Ovary (tissue), 3 donors: ENCODE data around the gene ZKSCAN5.
"Not testable (repeated sequence)": the region's sequence is repeated elsewhere in the genome, so short reads cannot be mapped to it uniquely, and the experiment has no call there.

ENCODE experiments used
- CTCF ChIP-seq, 3 donors: fragments of 450-650 bp in 2 of 3; fragments of 200-600 bp in 1 of 3; IDR thresholded peaks; one replicate each; pipeline versions ENCODE4 v1.5.1 to v1.8.0; 2016 to 2022; ENCODE audit warnings: antibody characterized with exemption in 3 of 3, mild to moderate bottlenecking in 1 of 3
- EP300 ChIP-seq: sonication (generic); formaldehyde crosslinking; IDR thresholded peaks from one replicate; pipeline ENCODE4 v1.6.1; 2017; ENCODE audit warnings: antibody characterized with exemption
- POLR2A ChIP-seq: fragments of 450-650 bp; IDR thresholded peaks from one replicate; pipeline ENCODE4 v1.6.1; 2017; ENCODE audit warnings: antibody characterized with exemption, mild to moderate bottlenecking, moderate library complexity
- donor health status: DM: no; HTN: no; CAD: no.

- not testable (repeated sequence) for TF ChIP-seq POLR2A; CTCF (IDR thresholded peaks at IDR 0.05); EP300
These were observed 64.3 kb downstream of the ZKSCAN5 start for GRCh38 chr7:99568770-99569169.
